HEK293T (cell line): ENCODE results near the gene SSH2.

ENCODE experiments used
- CTCF ChIA-PET: fragments of 350-600 bp; formaldehyde crosslinking; extraction: SDS; loops from one replicate; lab custom pipeline; 2021; ENCODE audit warnings: antibody characterized with exemption, inconsistent platforms; lab: Yijun Ruan, JAX
- POLR2A ChIA-PET: fragments of 350-600 bp; formaldehyde crosslinking; extraction: SDS; loops from one replicate; lab custom pipeline; 2020; ENCODE audit warnings: antibody characterized with exemption, inconsistent platforms; lab: Yijun Ruan, JAX
- DNase-seq: peaks from one replicate; pipeline ENCODE4 v3.0.0; 2012; ENCODE audit warnings: mixed read lengths; ENCODE audit errors: extremely low spot score
- ARNT ChIP-seq: fragments of 450-650 bp; IDR thresholded peaks from 2 replicates; pipeline ENCODE4 v1.6.1; 2017; ENCODE audit warnings: mild to moderate bottlenecking
- BHLHE40 ChIP-seq: fragments of 450-650 bp; IDR thresholded peaks from 2 replicates; pipeline ENCODE4 v1.6.1; 2016; ENCODE audit warnings: mild to moderate bottlenecking, moderate library complexity, borderline replicate concordance
- CTBP1 ChIP-seq: fragments of 450-650 bp; IDR thresholded peaks from 2 replicates; pipeline ENCODE4 v1.6.1; 2016; ENCODE audit warnings: borderline replicate concordance
- ELF4 ChIP-seq: fragments of 450-650 bp; IDR thresholded peaks from 2 replicates; pipeline ENCODE4 v1.6.1; 2017; ENCODE audit warnings: antibody characterized with exemption
- FOXA1 ChIP-seq: fragments of 450-650 bp; IDR thresholded peaks from 2 replicates; pipeline ENCODE4 v1.6.1; 2016; ENCODE audit warnings: mild to moderate bottlenecking
- FOXK2 ChIP-seq: fragments of 450-650 bp; IDR thresholded peaks from 2 replicates; pipeline ENCODE4 v1.6.1; 2016; ENCODE audit warnings: mild to moderate bottlenecking
- FOXM1 ChIP-seq: fragments of 450-650 bp; IDR thresholded peaks from 2 replicates; pipeline ENCODE4 v1.6.1; 2017; ENCODE audit warnings: mild to moderate bottlenecking, borderline replicate concordance
- HDGF ChIP-seq: fragments of 450-650 bp; IDR thresholded peaks from 2 replicates; pipeline ENCODE4 v1.6.1; 2017; ENCODE audit warnings: antibody characterized with exemption, borderline replicate concordance
- L3MBTL2 ChIP-seq: fragments of 450-650 bp; conservative IDR thresholded peaks from 2 replicates; pipeline ENCODE4 v1.6.1; 2016; ENCODE audit warnings: mild to moderate bottlenecking
- LEF1 ChIP-seq: fragments of 450-650 bp; IDR thresholded peaks from 2 replicates; pipeline ENCODE4 v1.6.1; 2017; ENCODE audit warnings: mild to moderate bottlenecking, borderline replicate concordance
- NFRKB ChIP-seq: fragments of 450-650 bp; IDR thresholded peaks from 2 replicates; pipeline ENCODE4 v1.6.1; 2016; ENCODE audit warnings: mild to moderate bottlenecking, moderate library complexity
- PKNOX1 ChIP-seq: fragments of 450-650 bp; IDR thresholded peaks from 2 replicates; pipeline ENCODE4 v1.6.1; 2016
- SP1 ChIP-seq: fragments of 450-650 bp; IDR thresholded peaks from 2 replicates; pipeline ENCODE4 v1.6.1; 2017
- SUZ12 ChIP-seq: fragments of 450-650 bp; IDR thresholded peaks from 2 replicates; pipeline ENCODE4 v1.6.1; 2016; ENCODE audit warnings: mild to moderate bottlenecking
- TARDBP ChIP-seq: fragments of 450-650 bp; IDR thresholded peaks from 2 replicates; pipeline ENCODE4 v1.6.1; 2016
- ZNF384 ChIP-seq: fragments of 450-650 bp; IDR thresholded peaks from 2 replicates; pipeline ENCODE4 v1.6.1; 2016

Gene SSH2

GRCh38 chr17:29587591-29587990 lies 342.4 kb downstream of the SSH2 start:
- CTCF ChIA-PET: interaction anchor here (0.7 to 1.0 kb wide), 4 partner anchors 23 to 434 kb away, joined by 3 read pairs; no protein-coding TSS in a partner anchor
- TF ChIP-seq NFRKB (no peak), ELF4 (no peak), FOXA1 (no peak), FOXM1 (no peak), L3MBTL2 (no peak), HDGF (no peak), SUZ12 (no peak), CTBP1 (no peak)
- POLR2A ChIA-PET: interaction anchor here (1.4 to 2.3 kb wide), 3 partner anchors 18 to 35 kb away, joined by 7 to 8 read pairs (median 7); partner anchors contain the start of genes ABHD15, CORO6 and TP53I13
- DNase-seq: no peak

- ChIA-PET CTCF (interaction anchor here (0.7 to 1.0 kb wide), 2 partner anchors 22 to 434 kb away, joined by 3 read pairs; no protein-coding TSS in a partner anchor), POLR2A (interaction anchor here (0.6 to 2.3 kb wide), 5 partner anchors 17 to 293 kb away, joined by 3 to 8 read pairs (median 7); partner anchors contain the start of genes ABHD15, CORO6, NUFIP2 and TP53I13)
- no peak for DNase-seq
- TF ChIP-seq L3MBTL2 (no peak), SP1 (no peak), FOXM1 (no peak), TARDBP (no peak), FOXK2 (no peak), LEF1 (no peak), PKNOX1 (no peak), NFRKB (no peak), BHLHE40 (no peak), ELF4 (no peak), HDGF (no peak), CTBP1 (no peak), ARNT (no peak), FOXA1 (no peak), ZNF384 (no peak), SUZ12 (no peak)
These were observed 343.2 kb downstream of the SSH2 start for GRCh38 chr17:29586676-29587469.

- ChIA-PET CTCF (no interaction called here), POLR2A (interaction anchor here (1.4 kb wide), 1 partner anchor 291 kb away, joined by 4 read pairs; the partner anchor contains the start of gene NUFIP2)
- DNase-seq: no peak
- TF ChIP-seq FOXA1 (no peak), ARNT (no peak)
These were observed 344.8 kb downstream of the SSH2 start for GRCh38 chr17:29585080-29585751.

- ChIA-PET POLR2A (interaction anchor here (1.0 kb wide), 1 partner anchor 8 kb away, joined by 7 read pairs; the partner anchor contains the start of gene ANKRD13B), CTCF (no interaction called here)
- TF ChIP-seq HDGF (no peak), SP1 (no peak), PKNOX1 (no peak), CTBP1 (no peak), ZNF384 (no peak), FOXM1 (no peak), ARNT (no peak), NFRKB (no peak), LEF1 (no peak), BHLHE40 (no peak), SUZ12 (no peak), TARDBP (no peak), ELF4 (no peak), FOXK2 (no peak)
These were observed 345.5 kb downstream of the SSH2 start for GRCh38 chr17:29584452-29585079.

GRCh38 chr17:29583324-29584248 lies 346.4 kb downstream of the SSH2 start:
- ChIA-PET CTCF (no interaction called here), POLR2A (interaction anchor here (1.0 to 3.0 kb wide), 2 partner anchors 9 kb away, joined by 7 to 14 read pairs; partner anchors contain the start of gene ANKRD13B)
- TF ChIP-seq LEF1: no peak
- TF ChIP-seq FOXA1: no peak
- no peak for TF ChIP-seq SP1
- no peak for TF ChIP-seq L3MBTL2
- no peak for TF ChIP-seq PKNOX1
- TF ChIP-seq FOXK2: no peak
- no peak for TF ChIP-seq HDGF
- TF ChIP-seq ARNT: no peak
- TF ChIP-seq BHLHE40: no peak
- TF ChIP-seq ZNF384: no peak
- DNase-seq: no peak

More at GRCh38 chr17:29584452-29585079, 345.5 kb downstream of the SSH2 start:
- DNase-seq: no peak
